Measurements from ENCODE around the gene EPHB4.
"Not testable (repeated sequence)": the region's sequence is repeated elsewhere in the genome, so short reads cannot be mapped to it uniquely, and the experiment has no call there.

The EPHB4 gene

GRCh38 chr7:100822236-100823139, 4.8 kb downstream of the EPHB4 start:
- in situ Hi-C loops (cut with MboI; ENCODE audit: low sequenced_read_pairs): no loop called here

- in situ Hi-C loops (cut with MboI; ENCODE audit: low sequenced_read_pairs): no loop called here
Observed at GRCh38 chr7:100819586-100819985, 7.7 kb downstream of the EPHB4 start.

GRCh38 chr7:100818825-100819224, 8.5 kb downstream of the EPHB4 start:
- in situ Hi-C loops (cut with MboI; ENCODE audit: low sequenced_read_pairs): no loop called here

GRCh38 chr7:100818366-100818765, 9.0 kb downstream of the EPHB4 start:
- in situ Hi-C loops (cut with MboI; ENCODE audit: low sequenced_read_pairs): no loop called here

- in situ Hi-C loops (cut with MboI; ENCODE audit: low sequenced_read_pairs): no loop called here
Observed at GRCh38 chr7:100817097-100817496, 10.2 kb downstream of the EPHB4 start.

GRCh38 chr7:100816515-100816914, 10.8 kb downstream of the EPHB4 start:
- in situ Hi-C loops (cut with MboI; ENCODE audit: low sequenced_read_pairs): not testable (repeated sequence)

GRCh38 chr7:100812729-100813128, 14.6 kb downstream of the EPHB4 start:
- in situ Hi-C loops (cut with MboI; ENCODE audit: low sequenced_read_pairs): no loop called here

GRCh38 chr7:100811480-100811879, 15.8 kb downstream of the EPHB4 start:
- in situ Hi-C loops (cut with MboI; ENCODE audit: low sequenced_read_pairs): no loop called here

GRCh38 chr7:100808354-100808875, 18.9 kb downstream of the EPHB4 start:
- in situ Hi-C loops (cut with MboI; ENCODE audit: low sequenced_read_pairs): no loop called here

GRCh38 chr7:100806883-100807282, 20.4 kb downstream of the EPHB4 start:
- in situ Hi-C loops (cut with MboI; ENCODE audit: low sequenced_read_pairs): not testable (repeated sequence)

- in situ Hi-C loops (cut with MboI; ENCODE audit: low sequenced_read_pairs): no loop called here
Observed at GRCh38 chr7:100806276-100806675, 21.0 kb downstream of the EPHB4 start.

GRCh38 chr7:100804681-100805431, 22.5 kb downstream of the EPHB4 start:
- in situ Hi-C loops (cut with MboI; ENCODE audit: low sequenced_read_pairs): no loop called here

- in situ Hi-C loops (cut with MboI; ENCODE audit: low sequenced_read_pairs): no loop called here
Observed at GRCh38 chr7:100803398-100804161, 23.7 kb downstream of the EPHB4 start.

- in situ Hi-C loops (cut with MboI; ENCODE audit: low sequenced_read_pairs): no loop called here
Observed at GRCh38 chr7:100802951-100803350, 24.4 kb downstream of the EPHB4 start.

GRCh38 chr7:100801833-100802568, 25.3 kb downstream of the EPHB4 start:
- in situ Hi-C loops (cut with MboI; ENCODE audit: low sequenced_read_pairs): no loop called here

GRCh38 chr7:100799037-100799896, 28.1 kb downstream of the EPHB4 start:
- in situ Hi-C loops (cut with MboI; ENCODE audit: low sequenced_read_pairs): no loop called here

GRCh38 chr7:100794741-100795140, 32.6 kb downstream of the EPHB4 start:
- in situ Hi-C loops (cut with MboI; ENCODE audit: low sequenced_read_pairs): no loop called here

- in situ Hi-C loops (cut with MboI; ENCODE audit: low sequenced_read_pairs): no loop called here
Observed at GRCh38 chr7:100793806-100794660, 33.3 kb downstream of the EPHB4 start.
